PFSK-1 (cell line): Measurements from ENCODE around the gene EXOC4.

Experiments
- FOXP2 ChIP-seq: optimal IDR thresholded peaks from 2 replicates; pipeline ENCODE3; 2011; ENCODE audit warnings: borderline replicate concordance, control low read depth, inconsistent platforms; ENCODE audit not compliant: insufficient read depth; ENCODE audit errors: extremely low read length, extremely low read depth
- POLR2AphosphoS5 ChIP-seq: IDR thresholded peaks from 2 replicates; pipeline ENCODE4 v1.6.1; 2012; ENCODE audit warnings: low read depth, mild to moderate bottlenecking, control low read depth, low read length, moderate library complexity
- SIN3A ChIP-seq: IDR thresholded peaks from 2 replicates; pipeline ENCODE4 v1.6.1; 2012; ENCODE audit warnings: mild to moderate bottlenecking, low read length, moderate library complexity, borderline replicate concordance; ENCODE audit not compliant: insufficient read depth
- TAF1 ChIP-seq: IDR thresholded peaks from 2 replicates; pipeline ENCODE4 v1.6.1; 2012; ENCODE audit warnings: low read length, control low read depth, borderline replicate concordance; ENCODE audit not compliant: insufficient read depth
- TF ChIP-seq, protein P1 (sequence below), 2 experiments: IDR thresholded peaks; 2 replicates each; pipeline versions ENCODE4 v1.6.1 to v1.8.0; 2011 to 2012; ENCODE audit warnings: low read depth in 2 of 2, low read length in 2 of 2, control low read depth in 1 of 2, inconsistent platforms in 1 of 2, mild to moderate bottlenecking in 1 of 2, moderate library complexity in 1 of 2; ENCODE audit not compliant: insufficient read depth in 1 of 2

EXOC4 gene

DNA sequence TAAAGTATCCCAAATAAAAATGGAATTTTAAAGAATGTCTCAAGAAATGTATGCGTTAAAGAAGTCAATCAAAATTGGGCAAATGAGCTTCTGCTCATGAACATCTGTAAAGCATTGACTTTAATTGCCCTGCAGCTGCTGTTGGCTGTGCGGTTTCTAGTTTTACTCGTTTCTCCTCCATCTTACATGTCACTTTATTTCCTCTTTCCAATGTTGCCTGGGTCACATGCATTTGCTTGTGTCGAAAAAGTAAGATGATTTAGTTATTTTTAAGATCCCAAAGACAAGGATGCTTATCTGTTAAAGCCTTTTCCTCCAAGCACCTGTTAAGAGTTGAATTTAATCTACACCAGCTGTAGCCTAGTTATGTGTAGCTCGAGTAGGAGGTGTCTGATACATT is 310.4 kb downstream of the EXOC4 start:
- TF ChIP-seq TAF1 (no peak), POLR2AphosphoS5 (no peak), FOXP2 (no peak), SIN3A (no peak)
- TF ChIP-seq, protein P1, sequence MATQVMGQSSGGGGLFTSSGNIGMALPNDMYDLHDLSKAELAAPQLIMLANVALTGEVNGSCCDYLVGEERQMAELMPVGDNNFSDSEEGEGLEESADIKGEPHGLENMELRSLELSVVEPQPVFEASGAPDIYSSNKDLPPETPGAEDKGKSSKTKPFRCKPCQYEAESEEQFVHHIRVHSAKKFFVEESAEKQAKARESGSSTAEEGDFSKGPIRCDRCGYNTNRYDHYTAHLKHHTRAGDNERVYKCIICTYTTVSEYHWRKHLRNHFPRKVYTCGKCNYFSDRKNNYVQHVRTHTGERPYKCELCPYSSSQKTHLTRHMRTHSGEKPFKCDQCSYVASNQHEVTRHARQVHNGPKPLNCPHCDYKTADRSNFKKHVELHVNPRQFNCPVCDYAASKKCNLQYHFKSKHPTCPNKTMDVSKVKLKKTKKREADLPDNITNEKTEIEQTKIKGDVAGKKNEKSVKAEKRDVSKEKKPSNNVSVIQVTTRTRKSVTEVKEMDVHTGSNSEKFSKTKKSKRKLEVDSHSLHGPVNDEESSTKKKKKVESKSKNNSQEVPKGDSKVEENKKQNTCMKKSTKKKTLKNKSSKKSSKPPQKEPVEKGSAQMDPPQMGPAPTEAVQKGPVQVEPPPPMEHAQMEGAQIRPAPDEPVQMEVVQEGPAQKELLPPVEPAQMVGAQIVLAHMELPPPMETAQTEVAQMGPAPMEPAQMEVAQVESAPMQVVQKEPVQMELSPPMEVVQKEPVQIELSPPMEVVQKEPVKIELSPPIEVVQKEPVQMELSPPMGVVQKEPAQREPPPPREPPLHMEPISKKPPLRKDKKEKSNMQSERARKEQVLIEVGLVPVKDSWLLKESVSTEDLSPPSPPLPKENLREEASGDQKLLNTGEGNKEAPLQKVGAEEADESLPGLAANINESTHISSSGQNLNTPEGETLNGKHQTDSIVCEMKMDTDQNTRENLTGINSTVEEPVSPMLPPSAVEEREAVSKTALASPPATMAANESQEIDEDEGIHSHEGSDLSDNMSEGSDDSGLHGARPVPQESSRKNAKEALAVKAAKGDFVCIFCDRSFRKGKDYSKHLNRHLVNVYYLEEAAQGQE (IDR thresholded peaks at IDR 0.05; ENCODE audit: insufficient read depth in 1 of 2, low read depth in 2 of 2, low read length in 2 of 2), result no peak

DNA sequence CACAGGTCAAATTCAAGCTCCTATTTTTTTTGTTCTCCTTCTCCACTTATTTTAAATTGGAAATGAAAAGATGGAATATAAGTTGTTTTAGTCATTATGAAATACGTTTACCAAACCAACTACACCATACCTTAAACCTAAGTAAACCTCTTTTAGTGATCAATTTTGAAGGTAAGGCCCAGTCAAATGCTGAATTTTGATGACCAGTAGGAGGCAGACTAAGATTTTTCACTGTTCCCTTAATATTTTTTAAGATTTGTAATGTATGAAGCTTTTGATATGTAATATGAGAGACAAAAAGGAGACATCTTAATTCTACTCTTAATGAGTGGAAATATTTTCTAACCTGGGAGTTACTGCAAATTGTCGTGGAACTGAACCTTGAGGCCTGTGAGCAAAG is 311.6 kb downstream of the EXOC4 start:
- TF ChIP-seq POLR2AphosphoS5, result no peak
- TF ChIP-seq FOXP2, result no peak
- TF ChIP-seq TAF1, result no peak
- TF ChIP-seq SIN3A, result no peak
- TF ChIP-seq, protein P1 (IDR thresholded peaks at IDR 0.05; ENCODE audit: insufficient read depth in 1 of 2, low read depth in 2 of 2, low read length in 2 of 2), result no peak

- TF ChIP-seq, protein P1 (IDR thresholded peaks at IDR 0.05; ENCODE audit: insufficient read depth in 1 of 2, low read depth in 2 of 2, low read length in 2 of 2), result no peak
- no peak for TF ChIP-seq SIN3A
- no peak for TF ChIP-seq TAF1
- TF ChIP-seq POLR2AphosphoS5, result no peak
- no peak for TF ChIP-seq FOXP2
Measured at GRCh38 chr7:133568544-133568943, 315.7 kb downstream of the EXOC4 start.

DNA sequence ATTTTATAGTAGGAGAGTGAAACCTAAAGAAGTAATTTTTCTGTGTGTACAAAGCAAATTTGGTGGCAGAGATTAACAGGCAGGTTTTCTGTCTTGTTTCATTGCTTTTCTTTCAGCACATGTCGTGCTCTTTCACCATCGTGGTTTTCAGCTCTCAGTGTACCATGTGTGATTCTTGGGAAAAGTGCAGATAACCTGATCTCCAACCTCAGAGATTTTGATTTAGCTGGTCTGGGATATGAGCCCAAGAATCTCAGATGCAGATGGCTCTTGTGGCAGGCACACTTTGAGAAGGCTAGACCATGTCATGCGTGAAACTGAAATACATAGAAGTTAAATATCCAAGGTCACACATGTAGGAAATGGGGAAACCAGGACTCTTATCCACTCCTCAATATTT is 317.4 kb downstream of the EXOC4 start:
- TF ChIP-seq TAF1, result no peak

DNA sequence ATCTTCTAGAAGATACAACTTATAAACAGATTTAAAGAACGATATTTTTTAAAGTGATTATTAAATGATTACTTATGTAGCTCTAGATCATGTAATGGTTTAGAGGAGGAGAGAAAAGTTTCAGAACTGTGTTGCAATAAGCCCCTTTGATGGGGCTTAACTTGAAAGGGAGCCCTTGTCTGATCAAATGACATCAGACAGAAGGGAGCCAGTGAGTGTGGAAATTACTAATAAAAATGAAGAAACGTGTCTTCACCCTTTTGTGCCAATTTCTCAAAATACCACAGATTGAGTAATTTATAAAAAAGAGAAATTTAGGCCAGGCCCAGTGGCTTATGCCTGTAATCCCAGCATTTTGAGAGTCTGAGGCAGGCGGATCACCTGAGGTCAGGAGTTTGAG is 318.2 kb downstream of the EXOC4 start:
- TF ChIP-seq POLR2AphosphoS5, result no peak
- no peak for TF ChIP-seq FOXP2
- TF ChIP-seq SIN3A, result no peak
- no peak for TF ChIP-seq TAF1
- TF ChIP-seq, protein P1 (IDR thresholded peaks at IDR 0.05; ENCODE audit: insufficient read depth in 1 of 2, low read depth in 2 of 2, low read length in 2 of 2), result no peak
